Kidney glomerular epithelial cell (primary cell): ENCODE results near the gene CCNI2.

Experiments
- DNase-seq: peaks from one replicate; lab custom pipeline; 2025; lab: John Stamatoyannopoulos, UW

CCNI2 gene, protein sequence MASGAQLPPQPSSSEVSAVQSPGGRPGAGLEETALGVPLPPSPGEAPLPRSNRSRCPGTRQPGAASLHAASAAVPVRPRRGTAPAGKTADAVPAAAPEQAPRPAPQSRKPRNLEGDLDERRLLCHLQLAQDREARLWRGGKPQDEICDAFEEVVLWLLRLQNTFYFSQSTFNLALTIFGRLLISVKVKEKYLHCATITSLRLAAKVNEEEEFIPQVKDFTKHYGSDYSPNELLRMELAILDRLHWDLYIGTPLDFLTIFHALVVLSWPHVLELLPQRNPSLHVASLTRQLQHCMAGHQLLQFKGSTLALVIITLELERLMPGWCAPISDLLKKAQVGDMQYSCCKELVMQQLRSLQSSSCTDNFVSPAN

DNA sequence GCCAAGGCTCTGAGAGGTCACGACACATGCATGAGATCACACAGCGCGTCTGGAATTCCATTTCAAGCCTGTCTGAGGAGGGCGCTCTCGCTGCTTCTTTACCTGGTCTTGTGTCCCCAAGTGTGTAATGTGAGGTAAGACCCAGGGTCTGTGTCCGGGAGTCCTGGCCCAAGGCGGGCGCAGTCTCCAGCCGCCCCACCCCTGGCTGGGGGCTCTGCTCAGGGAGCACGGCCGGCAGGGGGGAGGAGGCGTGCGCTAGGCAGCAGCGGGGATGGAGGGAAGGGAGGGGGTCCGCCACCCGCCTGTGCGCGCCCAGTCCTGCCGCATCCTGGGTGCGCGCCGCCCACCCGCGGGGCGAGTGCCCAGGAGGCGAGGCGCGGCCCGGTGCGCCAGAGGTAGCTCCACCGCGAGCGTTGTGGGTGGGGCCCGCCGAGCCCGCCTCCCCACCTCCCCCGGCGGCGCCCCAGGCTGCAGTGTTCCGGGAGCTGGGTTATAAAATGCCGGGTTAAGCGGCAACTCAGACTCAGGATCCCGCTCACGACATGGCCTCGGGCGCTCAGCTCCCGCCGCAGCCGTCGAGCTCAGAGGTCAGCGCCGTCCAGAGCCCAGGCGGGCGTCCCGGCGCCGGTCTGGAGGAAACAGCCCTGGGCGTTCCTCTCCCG lies at the start of gene CCNI2:
Gene CCNI2, plus strand, starts transcription at position 473 of the 662 bp plus-strand sequence. Its CDS starts 70 bp downstream, at position 543.
- peak; percentile 34 for DNase-seq

DNA sequence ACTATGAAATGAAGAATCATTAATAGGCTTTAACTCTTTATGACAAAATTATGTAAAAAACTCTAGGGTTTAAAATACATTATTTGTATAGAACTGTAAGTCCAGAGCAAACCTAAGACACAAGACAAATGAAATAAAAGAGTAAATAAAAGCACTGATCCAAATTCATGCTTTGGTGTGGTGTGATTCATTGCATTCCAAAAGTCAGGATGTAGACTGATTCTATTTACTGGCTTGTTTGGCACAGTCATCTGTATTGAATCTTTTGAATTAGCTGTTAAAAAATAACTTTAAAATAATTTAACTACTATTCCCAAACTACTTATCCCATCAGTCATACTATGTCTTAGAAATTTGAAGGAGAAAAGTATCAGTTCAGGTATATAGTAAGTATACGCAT lies 42.4 kb upstream of the CCNI2 start:
- DNase-seq = peak; percentile 43

DNA sequence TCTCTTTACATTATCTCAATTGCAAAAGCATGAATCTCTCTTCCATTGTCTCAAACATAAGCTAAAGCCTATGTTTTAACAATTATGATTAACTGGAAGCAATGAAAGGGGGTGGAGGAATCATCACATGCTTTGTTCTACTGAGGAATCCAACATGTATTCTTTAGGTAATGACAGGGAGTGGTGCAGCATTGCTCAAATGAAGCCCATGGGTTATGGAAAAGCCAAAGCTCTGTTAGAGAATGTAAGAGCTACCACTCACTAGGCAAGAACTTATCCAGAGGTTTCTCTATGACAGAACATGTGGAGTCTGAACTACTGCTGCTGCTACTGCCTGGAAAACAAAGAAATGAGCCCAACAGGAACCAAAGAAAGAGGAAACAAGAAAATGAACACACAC lies 38.6 kb upstream of the CCNI2 start:
- DNase-seq = no peak

DNA sequence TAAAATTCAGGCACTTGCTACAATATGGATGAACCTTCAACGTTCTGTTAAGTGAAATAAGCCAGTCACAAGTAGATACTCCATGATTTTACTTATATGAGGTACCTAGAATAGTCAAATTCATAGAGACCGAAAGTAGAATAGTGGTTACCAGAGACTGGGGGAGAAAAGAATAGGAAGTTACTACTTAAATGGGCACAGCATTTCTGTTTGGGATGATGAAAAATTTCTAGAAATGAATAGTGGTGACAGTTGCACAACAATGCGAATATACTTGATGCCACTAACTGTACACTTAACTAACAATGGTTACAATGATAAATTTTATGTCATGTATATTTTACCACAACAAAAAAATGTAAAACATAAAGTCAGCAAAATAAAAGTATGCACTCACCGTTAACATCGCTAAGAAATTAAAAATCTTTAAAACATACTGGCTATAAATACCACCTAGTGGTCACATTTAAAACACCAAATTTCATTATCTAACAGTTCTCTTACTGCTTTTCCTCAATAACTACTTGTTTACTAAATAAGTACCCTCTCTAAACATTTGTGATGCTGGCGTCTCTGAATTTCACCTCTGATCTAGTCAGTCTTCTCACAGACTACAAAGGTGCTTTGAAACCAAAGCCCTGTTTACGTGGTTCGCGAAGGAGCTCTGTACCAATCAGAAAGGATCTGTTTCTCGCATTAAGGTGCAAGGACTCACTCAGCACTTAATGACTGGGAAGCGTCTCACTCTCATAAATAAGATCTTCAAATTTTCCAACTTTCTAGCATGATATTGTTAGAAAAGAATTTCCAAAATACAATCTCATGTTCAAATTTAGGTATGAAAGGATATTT lies 32.5 kb upstream of the CCNI2 start:
- DNase-seq = peak; percentile 11

DNA sequence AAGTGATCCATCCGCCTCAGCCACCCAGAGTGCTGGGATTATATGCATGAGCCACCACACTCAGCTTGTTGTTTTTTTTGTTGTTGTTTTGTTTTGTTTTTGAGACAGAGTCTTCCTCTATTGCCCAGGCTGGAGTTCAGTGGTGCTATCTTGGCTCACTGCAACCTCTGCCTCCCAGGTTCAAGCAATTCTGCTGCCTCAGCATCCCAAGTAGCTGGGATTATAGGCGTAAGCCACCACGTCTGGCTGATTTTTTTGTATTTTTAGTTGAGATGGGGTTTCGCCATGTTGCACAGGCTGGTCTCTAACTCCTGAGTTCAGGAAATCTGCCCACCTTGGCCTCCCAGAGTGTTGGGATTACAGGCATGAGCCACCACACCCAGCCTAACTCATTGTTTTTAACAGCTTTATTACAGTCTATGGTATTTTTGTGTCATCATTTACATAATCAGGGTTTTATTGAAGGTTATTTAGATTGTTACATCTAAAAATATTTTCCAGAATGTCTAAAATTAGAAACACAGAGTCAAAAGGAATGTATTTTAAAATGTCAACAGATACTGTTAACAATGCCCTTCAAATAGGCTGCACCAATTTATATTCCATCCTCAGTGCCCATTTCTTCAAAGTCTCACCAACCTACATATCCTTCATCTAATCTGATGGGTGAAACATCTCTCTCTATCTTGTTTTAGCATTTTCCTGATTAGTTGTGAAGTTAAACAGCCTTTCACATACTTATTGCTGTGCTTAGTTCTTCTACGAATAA lies 28.5 kb upstream of the CCNI2 start:
- no peak for DNase-seq

DNA sequence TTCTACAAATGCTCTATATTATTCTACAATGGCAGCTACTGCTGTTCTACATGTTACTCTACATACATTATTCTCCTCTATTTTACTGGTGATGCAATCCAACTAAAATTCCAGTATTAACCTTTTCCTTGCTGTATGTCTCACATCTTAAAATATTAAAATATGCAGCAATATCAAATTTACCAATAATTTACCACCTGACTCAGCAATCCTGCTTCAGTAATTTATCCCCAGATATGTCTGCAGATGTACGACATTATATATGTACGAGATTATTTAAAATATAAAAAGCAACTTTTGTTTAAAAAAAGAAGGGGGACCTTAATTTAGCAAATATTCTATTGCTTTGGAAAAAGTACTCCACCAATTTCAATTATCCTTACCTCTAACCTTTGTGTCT lies 21.5 kb upstream of the CCNI2 start:
- DNase-seq = no peak

DNA sequence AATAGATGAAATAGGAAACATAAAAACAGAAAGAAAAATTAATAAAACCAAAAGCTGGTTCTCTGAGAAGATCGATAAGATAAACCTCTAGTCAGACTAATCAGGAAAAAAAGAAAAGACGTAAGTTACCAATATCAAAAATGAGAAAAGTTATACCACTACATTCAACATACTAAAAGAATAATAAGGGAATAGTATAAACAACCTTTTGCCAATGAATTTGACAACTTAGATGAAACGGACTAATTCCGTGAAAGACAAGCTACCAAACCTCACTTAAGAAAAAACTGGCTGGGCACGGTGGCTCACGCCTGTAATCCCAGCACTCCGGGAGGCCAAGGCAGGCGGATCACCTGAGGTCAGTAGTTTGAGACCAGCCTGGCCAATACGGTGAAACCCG lies 17.3 kb upstream of the CCNI2 start:
- no peak for DNase-seq

DNA sequence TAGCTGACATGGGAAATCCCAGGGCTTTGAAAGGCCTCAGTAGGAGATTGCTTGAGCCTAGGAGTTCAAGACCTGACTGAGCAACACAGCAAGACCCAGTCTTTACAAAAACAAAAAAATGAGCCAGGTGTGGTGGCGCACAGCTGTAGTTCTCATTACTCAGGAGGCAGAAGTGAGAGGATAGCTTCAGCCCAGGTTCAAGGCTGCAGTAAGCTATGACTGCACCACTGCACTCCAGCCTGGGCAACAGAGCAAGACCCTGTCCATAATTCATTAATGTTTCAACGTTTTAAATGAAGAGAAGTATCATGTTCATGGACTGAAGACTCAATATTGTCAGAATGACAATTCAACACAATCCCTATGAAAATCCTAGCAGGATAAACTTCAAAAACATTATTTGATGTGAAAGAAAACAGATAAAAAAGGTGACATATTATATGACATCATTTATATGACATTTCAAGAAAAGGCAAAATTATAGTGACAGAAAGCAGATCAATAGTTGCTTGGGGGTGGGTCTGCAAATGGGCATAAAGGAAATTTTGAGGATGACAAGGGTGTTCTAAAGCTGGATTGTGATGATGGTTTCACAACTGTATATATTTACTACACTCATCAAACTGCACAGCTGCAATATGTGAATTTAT lies 13.6 kb upstream of the CCNI2 start:
- no peak for DNase-seq

DNA sequence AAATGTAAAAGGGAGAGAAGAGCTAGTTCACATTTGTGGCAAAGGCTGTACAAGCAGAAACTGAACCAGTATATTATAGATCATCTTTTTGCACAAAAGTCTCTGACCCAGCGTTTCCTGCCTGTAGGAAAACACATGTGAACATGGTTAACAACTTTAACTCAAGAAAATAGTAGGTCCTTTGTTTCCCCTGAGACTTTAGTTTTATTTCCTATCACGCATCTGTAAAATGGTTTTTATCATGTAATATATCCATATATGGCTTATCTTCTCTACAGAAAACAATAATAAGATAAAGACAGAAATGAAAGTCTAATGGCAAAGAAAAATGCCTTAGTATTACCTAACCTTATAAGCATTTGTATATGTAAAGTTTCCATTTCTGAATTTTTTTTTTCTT lies 12.5 kb upstream of the CCNI2 start:
- DNase-seq = no peak

DNA sequence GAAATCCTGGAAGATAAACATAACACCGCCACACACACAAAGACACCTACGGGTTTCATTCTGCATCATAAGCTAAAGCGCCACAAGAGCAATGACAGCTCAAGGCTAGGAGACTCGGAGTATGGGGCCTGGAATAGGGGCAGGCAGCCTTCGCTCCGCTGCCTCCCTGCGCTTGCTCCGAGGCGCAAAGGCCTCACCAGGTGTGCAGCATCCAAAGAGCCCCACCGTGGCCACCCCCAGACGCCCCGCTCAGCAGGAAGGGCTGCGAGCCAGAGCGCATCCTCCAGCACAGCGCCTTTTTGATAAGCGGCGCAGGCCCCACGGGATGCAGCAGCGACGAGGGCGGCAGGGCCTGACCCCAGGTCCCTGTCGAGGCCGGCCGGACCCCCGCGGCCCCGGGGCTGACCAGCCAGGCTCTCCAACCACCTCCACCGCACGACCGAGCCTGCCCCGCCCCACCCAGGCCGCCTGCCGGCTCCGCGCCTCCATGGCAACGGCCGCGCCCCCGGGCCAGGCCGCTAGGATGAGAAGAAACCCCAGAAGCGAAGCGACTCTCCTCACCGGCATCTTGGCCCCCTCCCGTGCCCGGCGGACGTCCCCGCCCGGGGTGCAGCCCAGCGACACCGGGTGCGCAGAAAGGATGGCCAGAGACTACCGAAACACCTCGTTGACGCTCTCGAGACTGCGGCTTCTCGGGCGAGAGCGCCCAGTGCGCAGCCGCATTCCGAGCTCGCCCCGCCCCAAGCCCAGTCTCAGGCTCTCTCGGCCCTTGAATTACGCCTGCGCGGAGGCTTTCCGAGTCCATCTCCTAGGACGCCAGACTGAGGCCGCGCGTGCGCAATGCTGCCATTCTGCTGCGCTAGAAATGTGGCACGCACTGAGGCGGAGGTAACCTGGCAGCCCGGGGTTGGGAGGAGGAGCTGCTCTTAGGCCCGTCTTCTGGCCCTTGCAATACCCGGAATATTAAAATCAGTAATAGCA lies 10.1 kb upstream of the CCNI2 start, which contains the start of gene KIF3A:
Gene KIF3A, minus strand, starts transcription at position 694 of the 981 bp plus-strand sequence. Its CDS starts 127 bp downstream, at position 567.
- peak; percentile 95 for DNase-seq

DNA sequence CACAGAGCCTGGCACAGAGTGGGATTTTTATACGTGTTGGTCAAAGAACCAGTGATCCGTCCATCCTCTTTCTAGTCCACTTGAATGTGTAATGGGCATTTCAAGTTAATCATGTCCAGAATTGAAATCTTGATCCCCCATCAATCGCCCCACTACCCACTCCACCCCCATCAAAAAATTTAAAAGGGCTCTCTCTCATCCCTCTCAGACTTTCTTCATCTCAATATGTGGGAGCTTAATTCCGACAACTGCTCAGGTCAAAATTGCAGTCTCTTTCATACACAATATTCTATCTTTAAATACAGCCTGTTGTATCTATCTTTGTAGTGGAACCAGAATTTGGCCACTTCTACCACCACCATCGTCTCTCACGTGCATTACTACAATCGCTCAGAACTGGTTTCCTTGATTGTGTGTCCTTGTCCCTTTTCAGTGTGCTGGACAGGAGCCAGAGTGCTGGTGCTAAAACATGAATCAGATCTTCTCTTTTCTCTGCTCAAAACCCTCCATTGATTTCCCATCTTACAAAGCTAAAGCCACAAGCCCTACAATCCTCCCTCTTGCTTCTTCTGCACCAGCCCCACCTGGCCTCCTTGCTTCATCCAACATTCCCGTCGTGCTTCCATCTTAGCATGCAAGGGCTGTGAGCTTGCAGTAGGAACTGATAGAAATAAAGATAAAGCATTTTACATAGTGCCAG lies 9.1 kb upstream of the CCNI2 start:
- no peak for DNase-seq

DNA sequence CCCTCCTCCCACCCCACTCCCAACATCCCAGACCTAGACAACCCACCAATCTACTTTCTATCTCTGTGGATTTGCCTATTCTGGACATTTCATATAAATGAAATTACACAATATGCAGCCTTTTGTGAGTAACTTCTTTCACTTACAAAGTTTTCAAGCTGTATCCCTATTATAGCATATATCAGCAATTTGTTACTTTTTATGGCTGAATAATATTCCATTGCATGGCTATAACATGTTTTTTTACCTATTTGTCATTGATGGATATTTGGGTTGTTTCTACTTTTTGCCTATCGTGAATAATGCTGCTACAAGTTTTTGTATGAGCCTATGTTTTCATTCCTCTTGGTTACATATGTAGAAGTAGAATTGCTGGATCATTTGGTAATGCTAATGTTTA lies 8.0 kb upstream of the CCNI2 start:
- no peak for DNase-seq

DNA sequence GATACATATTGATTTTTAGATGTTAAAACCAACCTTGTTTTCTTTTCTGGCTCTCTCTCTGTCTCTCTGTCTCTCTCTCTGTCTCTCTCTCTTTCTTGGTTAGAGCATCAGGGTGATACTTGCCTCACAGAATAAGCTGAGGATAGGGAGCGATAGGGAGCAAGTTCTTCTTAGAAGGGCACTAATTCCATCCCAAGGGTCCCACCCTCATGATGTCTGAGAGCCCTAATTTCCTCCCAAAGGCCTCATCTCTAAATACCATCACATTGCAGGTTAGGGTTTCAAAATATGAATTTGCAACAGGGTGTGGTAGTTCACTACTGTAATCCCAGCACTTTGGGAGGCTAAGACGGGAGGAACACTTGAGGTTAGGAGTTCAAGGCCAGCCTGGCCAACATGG lies 5.1 kb upstream of the CCNI2 start:
- DNase-seq = no peak

DNA sequence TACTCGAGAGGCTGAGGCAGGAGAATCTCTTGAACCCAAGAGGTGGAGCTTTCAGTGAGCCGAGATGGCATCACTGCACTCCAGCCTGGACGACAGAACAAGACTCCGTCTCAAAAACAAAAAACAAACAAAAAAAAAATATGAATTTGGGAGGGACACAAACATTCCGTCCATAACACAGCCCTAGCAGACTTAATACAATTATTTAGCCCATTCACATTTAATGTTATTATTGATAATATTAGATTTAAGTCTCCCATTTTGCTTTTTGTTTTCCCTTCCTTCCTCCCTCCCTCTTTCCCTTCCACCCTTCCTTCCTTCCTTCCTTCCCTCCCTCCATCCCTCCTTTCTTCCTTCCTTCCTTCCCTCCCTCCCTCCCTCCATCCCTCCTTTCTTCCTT lies 4.6 kb upstream of the CCNI2 start:
- no peak for DNase-seq

DNA sequence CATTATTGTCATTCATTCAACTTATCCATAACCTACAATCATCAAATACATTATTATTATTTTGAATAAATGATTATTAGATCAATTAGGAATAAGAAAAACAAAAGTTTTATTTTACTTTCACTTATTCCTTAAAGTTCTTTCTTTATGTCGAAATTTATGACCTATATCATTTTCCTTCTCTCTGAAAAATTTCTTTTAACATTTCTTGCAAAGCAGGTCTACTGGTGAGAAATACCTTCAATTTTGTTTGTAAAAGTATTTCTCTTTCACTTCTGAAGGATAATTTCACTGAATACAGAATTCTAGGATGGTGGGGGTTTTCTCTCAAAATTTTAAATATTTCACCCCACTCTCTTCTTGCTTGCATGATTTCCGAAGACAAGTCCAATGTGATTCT lies 2.6 kb upstream of the CCNI2 start:
- no peak for DNase-seq

DNA sequence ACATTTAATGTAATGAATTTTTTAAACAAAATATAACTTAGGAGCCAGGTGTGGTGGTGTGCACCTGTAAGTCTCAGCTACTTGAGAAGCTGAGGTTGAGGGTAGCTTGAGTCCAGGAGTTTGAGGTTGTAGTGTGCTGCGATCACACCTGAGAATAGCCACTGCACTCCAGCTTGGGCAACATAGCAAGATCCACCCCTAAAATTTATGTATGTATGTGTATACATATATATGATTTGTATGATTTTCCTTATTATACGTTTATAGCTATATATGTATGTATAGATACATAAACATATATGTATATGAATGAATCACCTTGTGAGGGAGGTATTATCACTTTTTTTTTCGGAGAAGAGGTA lies 653 bp upstream of the CCNI2 start:
- no peak for DNase-seq

DNA sequence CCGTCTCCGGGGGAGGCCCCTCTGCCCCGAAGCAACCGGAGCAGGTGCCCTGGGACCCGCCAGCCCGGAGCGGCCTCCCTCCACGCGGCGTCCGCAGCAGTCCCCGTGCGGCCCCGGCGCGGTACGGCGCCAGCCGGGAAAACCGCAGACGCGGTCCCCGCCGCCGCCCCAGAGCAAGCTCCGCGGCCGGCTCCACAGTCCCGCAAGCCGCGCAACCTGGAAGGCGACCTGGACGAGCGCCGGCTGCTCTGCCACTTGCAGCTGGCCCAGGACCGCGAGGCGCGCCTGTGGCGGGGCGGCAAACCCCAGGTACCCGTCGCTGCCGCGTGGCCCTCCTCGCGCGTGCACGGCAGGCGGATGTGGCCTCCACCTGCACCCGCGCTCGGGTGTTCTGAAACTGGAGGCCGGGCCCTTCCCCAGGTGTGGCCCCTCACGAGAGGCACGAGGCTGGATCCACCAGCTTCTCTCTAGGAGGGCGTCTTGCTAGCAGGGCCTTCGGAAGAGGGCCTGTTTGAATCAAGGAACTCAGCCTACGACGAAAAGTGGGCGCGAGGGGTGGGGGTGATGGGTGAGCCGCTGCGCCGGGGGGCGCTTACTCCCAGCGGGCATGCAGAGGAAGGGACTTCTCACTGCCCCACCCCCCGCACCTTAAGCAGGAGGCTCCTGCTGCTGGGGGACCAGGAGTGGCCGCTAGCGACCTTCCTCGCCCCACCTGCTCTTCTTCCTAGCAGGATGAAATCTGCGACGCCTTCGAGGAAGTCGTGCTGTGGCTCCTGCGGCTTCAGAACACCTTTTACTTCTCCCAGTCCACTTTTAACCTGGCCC lies 602 bp downstream of the CCNI2 start:
- no peak for DNase-seq

DNA sequence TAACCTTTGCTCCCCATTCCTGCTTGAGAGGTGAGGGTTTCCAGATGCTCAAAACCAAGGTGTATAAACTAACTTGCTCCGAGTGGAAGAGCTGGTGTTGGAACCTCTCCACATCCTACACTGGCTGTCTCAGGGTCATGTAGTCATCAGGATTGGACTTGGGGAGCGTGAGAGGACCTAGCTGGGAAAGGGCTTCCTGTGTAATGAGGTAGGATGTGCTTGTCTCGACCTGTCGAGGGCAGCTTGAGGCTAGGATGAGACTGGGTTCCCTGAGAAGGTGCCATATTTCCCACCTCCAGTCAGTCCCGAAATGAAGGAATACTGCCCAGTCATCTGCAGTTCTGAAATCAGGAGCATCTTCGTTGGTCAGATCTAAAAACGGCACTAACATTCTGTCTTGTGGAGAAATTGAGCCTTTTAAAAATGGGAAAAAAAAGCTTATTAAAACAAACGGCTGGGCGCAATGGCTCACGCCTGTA lies 1.3 kb downstream of the CCNI2 start:
- no peak for DNase-seq

DNA sequence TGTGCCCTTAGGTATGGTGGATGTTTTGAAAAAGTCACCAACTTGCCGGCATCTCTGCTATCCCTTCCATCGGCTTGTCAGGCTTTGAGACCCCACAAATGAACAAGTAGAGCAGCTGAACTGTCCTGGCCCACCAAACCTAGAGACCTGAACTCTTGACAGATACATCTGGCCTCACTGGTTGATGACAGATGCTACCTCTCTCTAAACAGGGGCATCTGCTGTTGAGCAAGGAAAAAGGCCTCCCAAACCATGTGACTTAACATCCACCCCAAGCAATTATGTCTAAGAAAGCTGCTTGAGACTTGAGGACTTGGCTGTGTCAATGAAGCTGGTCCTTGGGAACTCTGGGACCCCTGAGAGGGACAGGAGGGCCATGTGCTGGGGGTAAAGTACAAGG lies 2.3 kb downstream of the CCNI2 start:
- DNase-seq = no peak
